GM10266 (cell line): Measurements from ENCODE around the gene GLMN.
A peak's percentile ranks its signal among the peaks of the same experiment; 100 is the strongest.

ENCODE experiments used
- DNase-seq: peaks from one replicate; pipeline ENCODE4 v3.0.0; 2012; ENCODE audit errors: extremely low spot score
- CTCF ChIP-seq: IDR thresholded peaks from 2 replicates; pipeline ENCODE4 v1.5.1; 2012; ENCODE audit warnings: mild to moderate bottlenecking, low read depth; ENCODE audit not compliant: control insufficient read depth, insufficient read depth; ENCODE audit errors: missing control alignments

The GLMN gene

DNA sequence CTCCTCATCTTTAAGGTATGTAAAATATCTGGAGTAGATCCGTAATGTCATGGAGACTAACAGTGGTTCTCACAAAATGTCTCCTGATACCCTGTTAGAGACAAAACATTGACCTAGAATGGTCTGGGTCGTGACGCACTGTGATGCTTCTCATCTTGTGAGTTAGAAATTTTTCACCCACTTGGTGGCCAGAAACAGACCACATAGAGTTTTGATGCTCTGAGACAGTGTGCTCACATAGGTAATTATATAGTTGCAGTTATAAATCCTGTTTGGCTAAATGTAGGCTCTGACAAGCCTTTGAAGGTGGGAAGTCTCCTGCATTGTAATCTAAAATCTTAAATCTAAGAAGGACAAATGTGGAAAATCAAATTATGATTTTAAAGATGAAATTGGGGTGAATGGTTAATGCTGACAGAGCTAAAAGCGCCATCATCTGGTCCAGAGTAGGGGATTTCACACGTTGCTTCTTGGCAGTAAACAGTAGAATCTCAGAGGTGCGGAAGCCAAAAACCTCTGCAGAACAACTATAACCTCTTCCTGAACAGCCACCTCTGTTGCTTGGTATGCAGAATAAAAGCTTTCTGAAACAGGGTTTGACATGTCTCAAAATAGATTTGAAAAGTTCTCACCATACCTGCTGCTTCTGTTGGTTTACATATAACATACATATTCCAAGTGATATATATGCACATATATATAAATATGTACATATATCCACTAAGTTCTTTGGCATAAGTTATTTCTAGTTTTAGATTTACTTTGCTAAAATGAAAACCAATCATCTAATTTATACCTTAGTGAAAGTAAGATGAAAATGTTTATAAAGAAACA is 17.2 kb upstream of the GLMN start:
- no peak for TF ChIP-seq CTCF
- DNase-seq = no peak

GRCh38 chr1:92314024-92314423 is 15.2 kb upstream of the GLMN start:
- no peak for DNase-seq
- TF ChIP-seq CTCF = no peak

DNA sequence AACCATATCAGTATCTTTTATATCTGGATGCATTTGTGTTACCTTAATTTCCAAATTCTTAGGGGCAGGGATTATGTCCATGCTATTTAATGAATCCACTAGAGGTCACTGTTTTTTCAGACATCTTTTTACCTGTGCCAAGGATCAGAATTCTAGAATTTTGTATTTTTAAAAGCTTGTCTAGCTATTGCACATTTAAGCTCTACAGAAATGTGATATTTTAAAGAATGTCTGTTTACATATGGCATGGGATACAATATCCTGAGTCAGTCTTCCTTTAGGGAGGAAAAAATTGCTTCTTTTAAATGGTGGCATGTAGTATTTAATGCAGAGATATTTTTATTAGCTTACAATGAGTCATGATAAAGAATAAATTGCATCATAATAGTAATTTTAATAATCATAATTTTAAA is 11.4 kb upstream of the GLMN start:
- DNase-seq = peak; percentile 31
- TF ChIP-seq CTCF = peak; percentile 52

DNA sequence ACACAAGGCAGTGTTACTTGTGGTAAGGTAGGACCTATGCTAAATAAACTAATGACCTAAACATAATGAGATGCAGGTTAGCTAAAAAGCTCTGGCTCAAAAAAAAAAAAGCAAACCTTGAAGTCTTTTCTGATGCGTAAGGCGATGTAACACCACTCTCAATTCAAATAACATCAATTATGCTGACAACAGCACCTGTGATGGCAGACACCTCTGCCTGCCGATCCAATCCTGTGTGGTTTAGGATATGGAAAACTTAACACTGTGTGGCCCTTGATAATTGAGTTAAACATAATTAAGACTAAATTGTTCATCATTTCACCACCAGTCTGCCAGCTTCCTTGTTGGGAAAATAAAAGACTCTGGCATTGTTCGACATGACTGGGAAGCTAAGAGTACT is 9.2 kb upstream of the GLMN start:
- no peak for TF ChIP-seq CTCF
- DNase-seq = no peak

DNA sequence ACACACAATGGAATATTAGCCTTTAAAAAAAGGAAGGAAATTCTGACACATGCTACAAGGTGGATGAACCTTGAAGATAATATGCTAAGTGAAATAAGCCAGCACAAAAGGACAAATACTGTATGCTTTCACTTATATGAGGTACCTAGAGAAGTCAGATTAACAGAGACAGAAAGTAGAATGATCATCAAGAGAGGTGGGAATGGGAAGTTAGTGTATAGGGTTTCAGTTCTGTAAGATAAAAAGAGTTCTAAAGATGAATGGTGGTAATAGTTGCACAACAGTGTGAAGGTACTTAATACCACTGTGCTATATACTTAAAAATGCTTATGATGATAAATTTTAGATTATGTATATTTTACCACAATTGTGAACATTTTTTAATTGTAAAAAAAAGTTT is 7.2 kb upstream of the GLMN start:
- no peak for TF ChIP-seq CTCF
- DNase-seq = no peak

DNA sequence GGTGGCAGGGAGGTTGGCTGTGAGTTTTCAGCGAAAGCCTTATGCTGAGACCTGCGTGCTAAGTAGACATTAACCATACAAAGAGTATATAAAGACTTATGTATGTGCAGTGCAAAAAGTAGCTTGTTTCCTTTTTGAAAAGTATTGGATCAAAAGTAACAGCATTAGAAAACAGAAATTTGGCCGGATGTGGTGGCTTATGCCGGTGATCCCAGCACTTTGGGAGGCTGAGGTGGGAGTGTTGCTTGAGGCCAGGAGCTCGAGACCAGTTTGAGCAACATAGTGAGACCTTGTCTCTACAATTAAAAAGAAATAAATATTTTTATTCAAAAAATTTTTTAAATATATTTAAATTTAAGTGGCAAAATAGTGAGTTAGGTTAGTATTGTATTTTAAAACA is 2.2 kb upstream of the GLMN start:
- no peak for TF ChIP-seq CTCF
- DNase-seq = no peak

DNA sequence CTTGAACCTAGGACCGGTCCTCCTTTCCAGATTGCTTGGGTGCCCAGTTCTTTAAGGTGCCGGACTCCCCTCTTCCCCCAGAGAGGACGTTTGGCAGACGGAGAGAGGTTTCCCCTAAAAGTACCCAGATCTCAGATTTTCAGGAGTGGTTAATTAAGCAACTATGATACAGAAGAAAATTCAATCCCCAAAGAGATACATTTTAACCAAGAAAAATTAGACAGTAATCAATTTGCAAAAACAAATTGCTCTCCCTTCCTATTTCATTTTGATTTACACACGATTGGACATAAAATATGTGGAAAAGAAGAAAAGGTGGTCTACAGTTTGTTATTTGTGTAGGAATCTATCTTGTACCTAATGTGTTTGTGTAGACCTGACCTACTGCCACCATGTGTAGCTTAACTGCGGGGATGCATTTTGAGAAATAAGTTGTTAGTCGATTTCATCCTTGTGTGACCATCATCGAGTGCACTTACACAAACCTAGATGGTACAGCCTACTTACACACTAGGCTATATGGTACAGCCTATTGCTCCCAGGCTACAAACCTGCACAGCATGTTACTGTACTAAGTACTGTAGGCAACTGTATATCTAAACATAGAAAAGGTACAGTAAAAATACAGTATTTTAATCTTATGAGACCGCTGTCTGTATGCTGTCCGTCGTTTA is 827 bp upstream of the GLMN start:
- no peak for DNase-seq
- no peak for TF ChIP-seq CTCF
